ENCODE results near the gene NPC1L1.

NPC1L1 gene

DNA sequence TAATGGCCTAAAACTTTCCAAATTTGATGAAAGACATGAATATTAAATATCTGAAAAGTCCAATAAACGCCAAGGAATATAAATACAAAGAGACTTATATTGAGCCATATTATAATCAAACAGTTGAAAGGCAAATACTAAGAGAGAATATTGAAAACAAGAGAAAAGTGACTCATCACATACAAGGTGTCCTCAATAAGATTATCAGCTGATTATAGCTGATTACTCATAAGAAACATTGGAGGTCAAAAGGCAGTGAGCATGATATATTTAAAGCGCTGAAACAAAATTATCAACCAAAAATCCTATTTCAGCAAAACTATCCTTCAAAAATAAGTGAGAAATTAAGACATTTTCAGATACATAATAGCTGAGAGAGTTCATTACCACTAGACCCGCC, 7.8 kb upstream of the NPC1L1 start:
- Histone ChIP-seq H3K27me3 (replicated peaks; ENCODE audit: control insufficient read depth, insufficient read depth, low read length) (peaks cover 1% of the 10 kb centered on the region; the same call in 1 of the 2 replicates), H3K4me3 (replicated peaks; ENCODE audit: low read depth, low read length) (no peak overlapping the region), H3K36me3 (ENCODE audit: control insufficient read depth, insufficient read depth, low read length) (no peaks in the 10 kb centered on the region)
- TF ChIP-seq, protein P1, sequence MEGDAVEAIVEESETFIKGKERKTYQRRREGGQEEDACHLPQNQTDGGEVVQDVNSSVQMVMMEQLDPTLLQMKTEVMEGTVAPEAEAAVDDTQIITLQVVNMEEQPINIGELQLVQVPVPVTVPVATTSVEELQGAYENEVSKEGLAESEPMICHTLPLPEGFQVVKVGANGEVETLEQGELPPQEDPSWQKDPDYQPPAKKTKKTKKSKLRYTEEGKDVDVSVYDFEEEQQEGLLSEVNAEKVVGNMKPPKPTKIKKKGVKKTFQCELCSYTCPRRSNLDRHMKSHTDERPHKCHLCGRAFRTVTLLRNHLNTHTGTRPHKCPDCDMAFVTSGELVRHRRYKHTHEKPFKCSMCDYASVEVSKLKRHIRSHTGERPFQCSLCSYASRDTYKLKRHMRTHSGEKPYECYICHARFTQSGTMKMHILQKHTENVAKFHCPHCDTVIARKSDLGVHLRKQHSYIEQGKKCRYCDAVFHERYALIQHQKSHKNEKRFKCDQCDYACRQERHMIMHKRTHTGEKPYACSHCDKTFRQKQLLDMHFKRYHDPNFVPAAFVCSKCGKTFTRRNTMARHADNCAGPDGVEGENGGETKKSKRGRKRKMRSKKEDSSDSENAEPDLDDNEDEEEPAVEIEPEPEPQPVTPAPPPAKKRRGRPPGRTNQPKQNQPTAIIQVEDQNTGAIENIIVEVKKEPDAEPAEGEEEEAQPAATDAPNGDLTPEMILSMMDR (IDR thresholded peaks at IDR 0.05; ENCODE audit: insufficient read depth, low read length, poor library complexity, severe bottlenecking) = no peak
- DNase-seq (ENCODE audit: extremely low read depth, insufficient read length) = no peak

- no peaks in the 10 kb centered on the region for H3K36me3 ChIP-seq (ENCODE audit: control insufficient read depth, insufficient read depth, low read length)
- no peak overlapping the region for H3K4me3 ChIP-seq (replicated peaks; ENCODE audit: low read depth, low read length)
- DNase-seq (ENCODE audit: extremely low read depth, insufficient read length) = no peak
- H3K27me3 ChIP-seq (replicated peaks; ENCODE audit: control insufficient read depth, insufficient read depth, low read length) = peaks cover 1% of the 10 kb centered on the region; the same call in 1 of the 2 replicates
- TF ChIP-seq, protein P1 (IDR thresholded peaks at IDR 0.05; ENCODE audit: insufficient read depth, low read length, poor library complexity, severe bottlenecking) = no peak
Observed at GRCh38 chr7:44547536-44548231, 6.6 kb upstream of the NPC1L1 start.

GRCh38 chr7:44541876-44542610, 913 bp upstream of the NPC1L1 start:
- no peak for DNase-seq (ENCODE audit: extremely low read depth, insufficient read length)
- Histone ChIP-seq H3K27me3 (replicated peaks; ENCODE audit: control insufficient read depth, insufficient read depth, low read length) (no peaks in the 10 kb centered on the region; the same call in 1 of the 2 replicates), H3K4me3 (replicated peaks; ENCODE audit: low read depth, low read length) (no peak overlapping the region), H3K36me3 (ENCODE audit: control insufficient read depth, insufficient read depth, low read length) (no peaks in the 10 kb centered on the region)
- TF ChIP-seq, protein P1 (IDR thresholded peaks at IDR 0.05; ENCODE audit: insufficient read depth, low read length, poor library complexity, severe bottlenecking) = no peak

DNA sequence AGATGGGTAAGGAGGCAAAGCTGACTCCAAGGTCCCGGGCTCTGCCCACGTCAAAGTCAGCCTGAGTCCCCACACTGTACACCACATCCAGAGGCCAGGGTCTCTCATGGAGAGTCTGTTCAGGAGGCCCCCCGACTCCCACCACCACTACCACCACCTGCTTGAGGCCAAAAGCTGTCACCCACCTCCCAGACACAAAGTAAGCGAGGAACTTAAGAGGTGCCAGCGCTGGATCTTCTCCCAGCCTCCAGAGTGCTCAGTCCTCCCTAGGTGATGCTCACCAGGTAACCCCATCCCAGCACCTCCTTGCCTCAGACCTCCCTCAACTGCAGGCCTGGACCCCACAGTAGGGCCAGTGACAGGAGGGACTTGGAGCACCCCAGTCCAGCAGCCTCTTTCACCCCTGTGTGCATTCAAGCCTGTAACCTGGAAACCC, 520 bp downstream of the NPC1L1 start:
- H3K4me3 ChIP-seq (replicated peaks; ENCODE audit: low read depth, low read length) = no peak overlapping the region
- TF ChIP-seq, protein P1 (IDR thresholded peaks at IDR 0.05; ENCODE audit: insufficient read depth, low read length, poor library complexity, severe bottlenecking) = no peak
- no peaks in the 10 kb centered on the region for H3K36me3 ChIP-seq (ENCODE audit: control insufficient read depth, insufficient read depth, low read length)
- no peak for DNase-seq (ENCODE audit: extremely low read depth, insufficient read length)
- H3K27me3 ChIP-seq (replicated peaks; ENCODE audit: control insufficient read depth, insufficient read depth, low read length) = no peaks in the 10 kb centered on the region; the same call in 1 of the 2 replicates

DNA sequence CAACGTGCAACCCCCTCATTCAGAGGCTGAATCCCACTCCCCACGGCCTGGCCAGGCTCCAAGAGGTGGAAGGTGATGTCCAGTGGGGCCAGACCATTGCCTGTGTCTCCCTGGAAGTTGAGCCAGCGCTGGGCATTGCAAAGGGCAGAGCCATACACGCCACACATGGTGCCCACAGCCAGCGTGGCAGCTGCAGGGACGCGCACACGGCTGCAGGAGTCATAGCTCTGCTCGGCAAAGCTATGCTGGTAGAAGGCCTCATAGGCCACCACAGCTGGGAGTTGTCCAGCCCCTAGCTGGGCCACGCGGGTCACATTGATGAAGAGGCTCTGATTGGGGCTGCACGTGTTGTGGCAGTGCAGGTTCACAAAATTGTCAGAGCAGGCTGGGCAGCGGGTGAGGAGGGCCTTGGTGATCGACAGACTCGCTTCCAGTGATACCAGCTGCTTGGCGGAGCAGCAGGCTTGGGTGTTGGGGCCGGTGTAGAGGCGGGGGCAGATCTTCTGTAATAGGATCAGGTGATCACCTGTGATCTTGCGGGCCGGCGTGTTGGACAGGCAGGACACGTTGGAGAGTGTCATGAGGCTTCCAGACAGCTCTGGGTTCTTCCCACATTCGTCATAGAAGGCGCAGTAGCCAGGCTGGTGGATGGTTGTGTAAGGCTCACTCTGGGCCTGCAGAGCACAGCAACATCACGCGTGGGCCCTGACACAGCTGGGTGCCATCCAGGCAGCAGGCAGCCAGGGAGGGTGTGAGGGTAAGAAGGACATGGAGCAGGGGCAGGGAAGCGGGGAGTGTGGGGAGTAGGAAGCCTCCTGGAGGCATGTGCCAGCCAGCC, 1.2 kb downstream of the NPC1L1 start:
- TF ChIP-seq, protein P1 (IDR thresholded peaks at IDR 0.05; ENCODE audit: insufficient read depth, low read length, poor library complexity, severe bottlenecking) = no peak
- DNase-seq (ENCODE audit: extremely low read depth, insufficient read length) = no peak

More for the DNA sequence above, 1.2 kb downstream of the NPC1L1 start:
- Histone ChIP-seq H3K36me3 (ENCODE audit: control insufficient read depth, insufficient read depth, low read length) (no peaks in the 10 kb centered on the region), H3K4me3 (replicated peaks; ENCODE audit: low read depth, low read length) (no peak overlapping the region), H3K27me3 (replicated peaks; ENCODE audit: control insufficient read depth, insufficient read depth, low read length) (no peaks in the 10 kb centered on the region; the same call in 1 of the 2 replicates)

Measured in GM06990 (cell line).